ENCODE results near the gene SEC24D.

DNA sequence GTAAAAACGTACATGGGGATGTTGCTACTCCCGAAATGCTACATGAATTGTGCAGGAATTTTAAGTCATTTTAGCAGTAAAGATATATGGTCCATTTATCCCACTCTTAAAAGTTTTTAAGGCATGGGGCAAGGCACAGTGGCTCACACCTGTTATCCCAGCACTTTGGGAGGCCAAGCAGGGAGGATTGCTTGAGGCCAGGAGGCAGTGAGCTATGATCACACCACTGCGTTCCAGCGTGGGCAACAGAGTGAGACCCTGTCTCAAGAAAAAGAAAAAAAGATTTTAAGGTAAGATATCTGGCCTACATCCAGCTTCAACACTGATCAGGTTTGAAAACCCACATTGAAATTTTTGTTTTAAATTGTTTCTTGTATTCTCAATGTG, 1.2 kb upstream of the SEC24D start:
- TF ChIP-seq GATA3 (IDR thresholded peaks at IDR 0.05; ENCODE audit: low read depth, low read length) (no peak), GATA2 (IDR thresholded peaks at IDR 0.05; ENCODE audit: low read depth, low read length) (no peak)
